ENCODE data around the gene MACIR. TPM values are rescaled to one million over a fixed set of nuclear protein-coding genes. Genes with fewer than 3 reads are reported as not detected.
"Not testable (repeated sequence)": the region's sequence is repeated elsewhere in the genome, so short reads cannot be mapped to it uniquely, and the experiment has no call there.

The MACIR gene, protein sequence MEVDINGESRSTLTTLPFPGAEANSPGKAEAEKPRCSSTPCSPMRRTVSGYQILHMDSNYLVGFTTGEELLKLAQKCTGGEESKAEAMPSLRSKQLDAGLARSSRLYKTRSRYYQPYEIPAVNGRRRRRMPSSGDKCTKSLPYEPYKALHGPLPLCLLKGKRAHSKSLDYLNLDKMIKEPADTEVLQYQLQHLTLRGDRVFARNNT
- total RNA-seq = 12.3 TPM in 2 replicates

GRCh38 chr5:103258368-103258956, at the start of gene MACIR:
TSS of gene MACIR (plus strand) at chr5:103258763. CDS start at chr5:103275920, 17,157 bp downstream.
- Mint-ChIP-seq H3K27ac (peak within 1 kb of the TSS; percentile 75), H3K36me3 (ENCODE audit: low read depth) (no peaks in the 10 kb centered on the region), H3K4me3 (ENCODE audit: low read depth) (peak within 1 kb of the TSS; percentile 92), H3K27me3 (ENCODE audit: low read depth) (peaks cover 11% of the 10 kb centered on the region), H3K4me1 (ENCODE audit: low read depth) (peaks cover 28% of the 10 kb centered on the region), H3K9me3 (no peaks in the 10 kb centered on the region)
- peak; percentile 92 for DNase-seq (ENCODE audit: low spot score)
- intact Hi-C loops (cut with micrococcal nuclease) = loop anchor here (1.0 to 2.0 kb wide), 2 partner anchors 82 to 138 kb away; partner anchors contain the start of genes GIN1 and PPIP5K2

- no peak for DNase-seq (ENCODE audit: low spot score)
- H3K4me1 Mint-ChIP-seq (ENCODE audit: low read depth) = peaks cover 27% of the 10 kb centered on the region
- H3K36me3 Mint-ChIP-seq (ENCODE audit: low read depth) = peaks cover 32% of the 10 kb centered on the region
- H3K27ac Mint-ChIP-seq = no peak overlapping the region
- H3K9me3 Mint-ChIP-seq = no peaks in the 10 kb centered on the region
- H3K27me3 Mint-ChIP-seq (ENCODE audit: low read depth) = no peaks in the 10 kb centered on the region
- H3K4me3 Mint-ChIP-seq (ENCODE audit: low read depth) = no peak overlapping the region
- intact Hi-C loops (cut with micrococcal nuclease) = no loop called here
These were observed 49.5 kb upstream of the MACIR start for GRCh38 chr5:103209065-103209464.

DNA sequence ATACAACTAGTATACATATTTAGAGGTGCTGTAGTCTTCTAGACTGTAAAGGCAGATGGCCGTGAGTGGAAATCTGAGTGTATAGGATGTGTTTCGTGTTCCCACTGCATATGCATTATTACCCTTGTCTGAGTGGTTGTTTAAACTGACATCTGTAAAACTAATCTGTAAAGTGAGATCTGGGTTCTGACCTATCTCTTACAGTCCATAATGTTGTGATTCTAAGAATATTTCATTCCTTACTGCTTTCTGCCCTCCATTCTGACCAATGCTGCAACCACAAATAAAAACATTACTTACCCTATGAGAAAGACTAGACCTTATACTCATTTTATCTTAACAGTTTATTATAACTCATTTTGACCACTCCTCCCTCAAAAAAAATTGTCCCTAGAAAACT, 47.6 kb upstream of the MACIR start:
- Mint-ChIP-seq H3K4me3 (ENCODE audit: low read depth) (no peak overlapping the region), H3K4me1 (ENCODE audit: low read depth) (peaks cover 27% of the 10 kb centered on the region), H3K36me3 (ENCODE audit: low read depth) (peaks cover 22% of the 10 kb centered on the region), H3K9me3 (no peaks in the 10 kb centered on the region), H3K27me3 (ENCODE audit: low read depth) (no peaks in the 10 kb centered on the region), H3K27ac (no peak overlapping the region)
- intact Hi-C loops (cut with micrococcal nuclease) = no loop called here
- no peak for DNase-seq (ENCODE audit: low spot score)

DNA sequence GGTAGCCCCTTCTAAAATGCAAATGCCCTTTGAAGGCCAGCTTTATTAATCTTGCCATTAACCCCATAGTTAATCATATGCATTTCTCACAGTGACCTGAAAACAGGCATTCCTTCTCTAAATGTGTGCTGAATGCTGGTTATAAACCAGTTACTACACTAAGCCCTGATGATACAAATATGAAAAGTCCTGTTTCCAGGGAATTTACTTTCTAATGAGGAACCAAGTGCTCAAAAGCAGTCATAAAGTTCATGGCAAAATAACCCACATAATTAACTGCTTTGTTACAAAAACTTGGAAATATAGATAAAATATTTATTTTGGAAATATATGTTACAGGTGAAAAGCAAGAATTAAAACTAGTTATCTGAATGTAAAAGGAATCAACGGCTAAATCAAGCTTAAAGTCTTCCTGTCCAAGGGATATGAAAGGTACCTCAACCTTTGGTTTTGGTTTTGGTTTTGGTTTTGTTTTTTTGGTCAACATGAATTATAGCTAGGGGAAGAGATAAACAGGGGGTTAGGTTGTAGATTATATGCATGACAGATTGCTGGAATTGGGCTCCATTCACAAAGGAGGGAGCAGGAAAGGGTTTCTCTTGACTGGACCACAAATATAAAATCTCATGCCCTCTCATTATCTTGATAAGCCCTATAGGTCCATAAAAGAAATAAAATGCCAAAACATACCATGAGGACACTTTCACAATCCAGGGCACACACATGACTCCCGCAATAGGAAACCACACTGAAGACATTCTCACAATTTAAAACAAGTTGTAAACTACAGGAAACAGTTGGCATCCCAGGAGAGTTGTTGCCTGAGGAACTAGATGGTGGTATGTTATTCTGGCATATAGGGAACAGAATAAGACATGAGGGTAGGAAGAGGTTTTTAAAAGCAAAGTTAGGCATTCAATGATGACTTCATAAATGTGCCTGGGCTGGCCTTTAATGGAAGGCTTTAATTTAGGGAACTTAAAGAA, 46.7 kb upstream of the MACIR start:
- peaks cover 29% of the 10 kb centered on the region for H3K4me1 Mint-ChIP-seq (ENCODE audit: low read depth)
- intact Hi-C loops (cut with micrococcal nuclease) = no loop called here
- peaks cover 14% of the 10 kb centered on the region for H3K36me3 Mint-ChIP-seq (ENCODE audit: low read depth)
- H3K9me3 Mint-ChIP-seq = no peaks in the 10 kb centered on the region
- peak overlapping the region; percentile 21 for H3K27ac Mint-ChIP-seq
- H3K4me3 Mint-ChIP-seq (ENCODE audit: low read depth) = no peak overlapping the region
- H3K27me3 Mint-ChIP-seq (ENCODE audit: low read depth) = no peaks in the 10 kb centered on the region
- DNase-seq (ENCODE audit: low spot score) = no peak

GRCh38 chr5:103216137-103216536, 42.4 kb upstream of the MACIR start:
- H3K9me3 Mint-ChIP-seq = no peaks in the 10 kb centered on the region
- H3K4me3 Mint-ChIP-seq (ENCODE audit: low read depth) = no peak overlapping the region
- H3K4me1 Mint-ChIP-seq (ENCODE audit: low read depth) = peaks cover 15% of the 10 kb centered on the region
- intact Hi-C loops (cut with micrococcal nuclease) = no loop called here
- peaks cover 10% of the 10 kb centered on the region for H3K36me3 Mint-ChIP-seq (ENCODE audit: low read depth)
- no peaks in the 10 kb centered on the region for H3K27me3 Mint-ChIP-seq (ENCODE audit: low read depth)
- DNase-seq (ENCODE audit: low spot score) = no peak
- peak overlapping the region; percentile 45 for H3K27ac Mint-ChIP-seq

GRCh38 chr5:103216697-103217096, 41.9 kb upstream of the MACIR start:
- Mint-ChIP-seq H3K4me1 (ENCODE audit: low read depth) (peaks cover 10% of the 10 kb centered on the region), H3K27me3 (ENCODE audit: low read depth) (no peaks in the 10 kb centered on the region), H3K36me3 (ENCODE audit: low read depth) (peaks cover 10% of the 10 kb centered on the region), H3K9me3 (no peaks in the 10 kb centered on the region), H3K4me3 (ENCODE audit: low read depth) (no peak overlapping the region), H3K27ac (no peak overlapping the region)
- intact Hi-C loops (cut with micrococcal nuclease) = no loop called here
- no peak for DNase-seq (ENCODE audit: low spot score)

GRCh38 chr5:103217101-103217500, 41.5 kb upstream of the MACIR start:
- Mint-ChIP-seq H3K27me3 (ENCODE audit: low read depth) (no peaks in the 10 kb centered on the region), H3K4me3 (ENCODE audit: low read depth) (no peak overlapping the region), H3K36me3 (ENCODE audit: low read depth) (peaks cover 7% of the 10 kb centered on the region), H3K4me1 (ENCODE audit: low read depth) (peaks cover 7% of the 10 kb centered on the region), H3K27ac (no peak overlapping the region), H3K9me3 (no peaks in the 10 kb centered on the region)
- DNase-seq (ENCODE audit: low spot score) = no peak
- intact Hi-C loops (cut with micrococcal nuclease) = no loop called here

GRCh38 chr5:103218164-103218563, 40.4 kb upstream of the MACIR start:
- Mint-ChIP-seq H3K36me3 (ENCODE audit: low read depth) (peaks cover 5% of the 10 kb centered on the region), H3K27ac (no peak overlapping the region), H3K9me3 (no peaks in the 10 kb centered on the region), H3K4me3 (ENCODE audit: low read depth) (no peak overlapping the region), H3K27me3 (ENCODE audit: low read depth) (no peaks in the 10 kb centered on the region), H3K4me1 (ENCODE audit: low read depth) (peaks cover 4% of the 10 kb centered on the region)
- intact Hi-C loops (cut with micrococcal nuclease) = no loop called here
- no peak for DNase-seq (ENCODE audit: low spot score)

DNA sequence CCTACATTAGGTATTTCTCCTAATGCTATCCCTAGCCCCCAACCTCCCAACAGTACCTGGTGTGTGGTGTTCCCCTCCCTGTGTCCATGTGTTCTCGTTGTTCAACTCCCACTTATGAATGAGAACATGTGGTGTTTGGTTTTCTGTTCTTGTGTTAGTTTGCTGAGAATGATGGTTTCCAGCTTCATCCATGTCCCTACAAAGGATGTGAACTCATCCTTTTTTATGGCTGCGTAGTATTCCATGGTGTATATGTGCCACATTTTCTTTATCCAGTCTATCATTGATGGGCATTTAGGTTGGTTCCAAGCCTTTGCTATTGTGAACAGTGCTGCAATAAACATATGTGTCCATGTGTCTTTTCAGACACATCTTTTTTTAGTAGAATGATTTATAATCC, 39.5 kb upstream of the MACIR start:
- intact Hi-C loops (cut with micrococcal nuclease); H3K4me1 Mint-ChIP-seq (ENCODE audit: low read depth); H3K36me3 Mint-ChIP-seq (ENCODE audit: low read depth); H3K9me3 Mint-ChIP-seq; H3K27me3 Mint-ChIP-seq (ENCODE audit: low read depth); DNase-seq (ENCODE audit: low spot score); H3K27ac Mint-ChIP-seq; H3K4me3 Mint-ChIP-seq (ENCODE audit: low read depth): not testable (repeated sequence)

GRCh38 chr5:103223031-103223955, 35.3 kb upstream of the MACIR start:
- H3K27me3 Mint-ChIP-seq (ENCODE audit: low read depth) = peaks cover 20% of the 10 kb centered on the region
- H3K36me3 Mint-ChIP-seq (ENCODE audit: low read depth) = peaks cover 3% of the 10 kb centered on the region
- intact Hi-C loops (cut with micrococcal nuclease) = no loop called here

GRCh38 chr5:103224118-103224893, 34.3 kb upstream of the MACIR start:
- no peaks in the 10 kb centered on the region for H3K4me1 Mint-ChIP-seq (ENCODE audit: low read depth)
- H3K9me3 Mint-ChIP-seq = no peaks in the 10 kb centered on the region
- H3K27ac Mint-ChIP-seq = no peak overlapping the region
- intact Hi-C loops (cut with micrococcal nuclease) = loop anchor here (1.0 to 2.0 kb wide), 2 partner anchors 642 to 688 kb away; no protein-coding TSS in a partner anchor
- H3K36me3 Mint-ChIP-seq (ENCODE audit: low read depth) = no peaks in the 10 kb centered on the region
- peak; percentile 36 for DNase-seq (ENCODE audit: low spot score)
- H3K27me3 Mint-ChIP-seq (ENCODE audit: low read depth) = peaks cover 28% of the 10 kb centered on the region
- no peak overlapping the region for H3K4me3 Mint-ChIP-seq (ENCODE audit: low read depth)

More at GRCh38 chr5:103223031-103223955, 35.3 kb upstream of the MACIR start:
- Mint-ChIP-seq H3K4me1 (ENCODE audit: low read depth) (no peaks in the 10 kb centered on the region), H3K9me3 (no peaks in the 10 kb centered on the region), H3K27ac (no peak overlapping the region), H3K4me3 (ENCODE audit: low read depth) (no peak overlapping the region)
- DNase-seq (ENCODE audit: low spot score) = no peak
